Testis (tissue), 3 donors: Measurements from ENCODE around the gene KAT7. TPM values are rescaled to one million over a fixed set of nuclear protein-coding genes. Genes with fewer than 3 reads are reported as not detected.

Source experiments
- DNase-seq: peaks from one replicate; pipeline ENCODE4 v3.0.0-alpha.2; 2019
- H3K27ac ChIP-seq, 2 donors: fragments of 200-600 bp; sonication (generic); one replicate each; pipeline ENCODE4 v1.5.1; 2019
- H3K27me3 ChIP-seq: fragments of 200-600 bp; sonication (generic); one replicate; pipeline ENCODE4 v1.5.1; 2019
- H3K36me3 ChIP-seq: fragments of 200-600 bp; sonication (generic); one replicate; pipeline ENCODE4 v1.5.1; 2017; ENCODE audit warnings: low read depth; ENCODE audit errors: missing control alignments
- H3K4me1 ChIP-seq: fragments of 200-600 bp; sonication (generic); one replicate; pipeline ENCODE4 v1.5.1; 2019
- H3K4me3 ChIP-seq, 2 donors: fragments of 200-600 bp; sonication (generic); one replicate each; pipeline ENCODE4 v1.5.1; 2017 to 2019
- H3K9me3 ChIP-seq: fragments of 200-600 bp; sonication (generic); one replicate; pipeline ENCODE4 v1.5.1; 2017
- CTCF ChIP-seq, 3 experiments: fragments of 450-650 bp in 2 of 3; fragments of 200-600 bp in 1 of 3; sonication (generic) in 1 of 3; IDR thresholded peaks; one replicate each; pipeline ENCODE4 v1.5.1; 2016 to 2019; ENCODE audit warnings: antibody characterized with exemption in 3 of 3, mild to moderate bottlenecking in 2 of 3, moderate library complexity in 1 of 3
- POLR2A ChIP-seq: fragments of 450-650 bp; IDR thresholded peaks from one replicate; pipeline ENCODE4 v1.6.1; 2017; ENCODE audit warnings: antibody characterized with exemption, mild to moderate bottlenecking, moderate library complexity
- WGBS, 2 donors: methylation state at CpG; one replicate each; pipeline ENCODE4 v1.1.5; 2018; 5-methylcytosine and 5-hydroxymethylcytosine counted together
- intact Hi-C: fragments of 100-400 bp; cut with DNase I; formaldehyde crosslinking; loops from one replicate; pipeline ENCODE4 v1.15.1; 2023; ENCODE audit warnings: low total_unique reads
- polyA plus RNA-seq: library from polyadenylated mRNA; stranded (reverse); fragments of 350-450 nt; fragmentation: Illumina TruSeq; extraction: RNeasy Lipid Tissue Mini Kit (QIAGEN cat#74804); gene quantifications from one replicate; pipeline ENCODE4 v1.2.3, GENCODE V29; 2014; ENCODE audit warnings: low read depth, low replicate concordance; ENCODE audit not compliant: insufficient read depth
- total RNA-seq, 2 donors: library from RNA; depleted of rRNA; stranded (reverse); fragments of >200 nt; gene quantifications; one replicate each; pipeline ENCODE4 v1.2.3, GENCODE V29; 2016

Gene KAT7
- total and polyA plus RNA-seq, 3 donors from 2014 or later: 122 to 181 (median 123) TPM

GRCh38 chr17:49835472-49835871 is 47.0 kb downstream of the KAT7 start:
- peaks cover 11% of the 10 kb centered on the region for H3K4me1 ChIP-seq
- no peak overlapping the region for H3K27ac ChIP-seq
- TF ChIP-seq POLR2A (no peak), CTCF (IDR thresholded peaks at IDR 0.05) (no peak)
- no peaks in the 10 kb centered on the region for H3K27me3 ChIP-seq
- intact Hi-C loops: no loop called here
- no peak for DNase-seq
- no peak overlapping the region for H3K4me3 ChIP-seq
- no peaks in the 10 kb centered on the region for H3K9me3 ChIP-seq
- H3K36me3 ChIP-seq: no peaks in the 10 kb centered on the region
- WGBS, 2 donors: 89 to 93% methylated on average over 7 of the region's 7 CpGs

- WGBS, 2 donors: 41 to 55% methylated on average over 16 of the region's 16 CpGs
- Histone ChIP-seq H3K4me1 (peaks cover 11% of the 10 kb centered on the region), H3K36me3 (no peaks in the 10 kb centered on the region), H3K27ac (no peak overlapping the region), H3K27me3 (no peaks in the 10 kb centered on the region), H3K9me3 (no peaks in the 10 kb centered on the region), H3K4me3 (no peak overlapping the region)
- intact Hi-C loops: no loop called here
- DNase-seq: no peak
- TF ChIP-seq POLR2A (no peak), CTCF (IDR thresholded peaks at IDR 0.05) (no peak)
These were observed 47.9 kb downstream of the KAT7 start for GRCh38 chr17:49836111-49837030.

DNA sequence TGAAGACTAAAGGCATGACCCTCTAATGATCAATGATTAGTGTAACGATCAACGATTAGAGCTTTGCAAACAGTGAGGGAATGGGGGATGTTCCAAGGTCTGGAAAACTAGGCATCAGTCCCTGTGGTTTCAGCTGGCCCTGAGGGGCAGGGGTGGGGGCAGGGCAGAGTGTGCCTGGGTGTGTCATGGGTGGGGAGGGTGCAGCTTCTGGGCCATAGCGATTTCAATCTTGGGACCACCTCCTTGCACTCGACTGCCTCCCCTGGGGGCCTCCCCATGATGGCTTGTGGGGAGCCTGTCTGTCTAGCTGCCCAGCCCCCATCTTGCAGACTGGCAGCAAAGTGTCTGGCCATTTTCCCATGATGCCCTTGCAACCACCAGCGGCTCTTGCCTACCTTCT is 51.0 kb downstream of the KAT7 start:
- no peak for DNase-seq
- 78 to 91% methylated on average over 5 of the region's 5 CpGs for WGBS, 2 donors
- H3K4me1 ChIP-seq: peaks cover 11% of the 10 kb centered on the region
- no peaks in the 10 kb centered on the region for H3K36me3 ChIP-seq
- TF ChIP-seq CTCF (IDR thresholded peaks at IDR 0.05) (no peak), POLR2A (no peak)
- H3K4me3 ChIP-seq: no peak overlapping the region
- no peak overlapping the region for H3K27ac ChIP-seq
- H3K27me3 ChIP-seq: no peaks in the 10 kb centered on the region
- no peaks in the 10 kb centered on the region for H3K9me3 ChIP-seq
- intact Hi-C loops: no loop called here

DNA sequence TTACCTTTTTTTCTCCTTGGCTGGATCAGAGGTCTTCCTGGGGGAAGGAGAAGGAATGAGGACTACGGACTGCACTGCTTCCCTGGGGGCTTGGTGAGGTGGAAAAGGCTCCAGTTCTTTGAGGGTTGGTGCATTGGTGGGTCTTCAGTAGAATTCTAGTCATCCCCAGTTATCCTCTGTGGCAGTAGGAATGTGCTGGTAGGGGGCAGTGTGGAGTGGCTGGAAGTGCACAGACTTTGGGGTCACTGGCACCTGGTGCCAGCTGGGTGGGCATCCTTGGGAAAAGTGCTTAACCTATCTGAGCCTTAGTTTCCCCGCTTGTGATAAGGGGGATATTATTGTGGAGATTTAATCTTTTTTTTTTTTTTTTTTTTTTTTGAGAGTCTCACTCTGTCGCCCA is 53.1 kb downstream of the KAT7 start:
- Histone ChIP-seq H3K4me1 (peaks cover 16% of the 10 kb centered on the region), H3K27me3 (no peaks in the 10 kb centered on the region), H3K27ac (no peak overlapping the region), H3K9me3 (no peaks in the 10 kb centered on the region), H3K36me3 (no peaks in the 10 kb centered on the region), H3K4me3 (no peak overlapping the region)
- intact Hi-C loops: no loop called here
- TF ChIP-seq POLR2A: no peak
- TF ChIP-seq CTCF (IDR thresholded peaks at IDR 0.05): no peak
- WGBS, 2 donors: 93 to 96% methylated on average over 3 of the region's 3 CpGs
- DNase-seq: no peak

- intact Hi-C loops: no loop called here
- H3K36me3 ChIP-seq: no peaks in the 10 kb centered on the region
These were observed 53.9 kb downstream of the KAT7 start for GRCh38 chr17:49842371-49842770.

More at GRCh38 chr17:49842371-49842770, 53.9 kb downstream of the KAT7 start:
- no peak overlapping the region for H3K4me3 ChIP-seq
- 79 to 87% methylated on average over 3 of the region's 3 CpGs for WGBS, 2 donors
- no peak for DNase-seq
- no peak for TF ChIP-seq CTCF (IDR thresholded peaks at IDR 0.05)
- TF ChIP-seq POLR2A: no peak
- no peaks in the 10 kb centered on the region for H3K9me3 ChIP-seq
- H3K27me3 ChIP-seq: no peaks in the 10 kb centered on the region
- H3K27ac ChIP-seq: no peak overlapping the region
- H3K4me1 ChIP-seq: peaks cover 13% of the 10 kb centered on the region
